Sigmoid colon (tissue), 4 donors: ENCODE results near the gene HSD17B8.

ENCODE experiments used
- POLR2A ChIP-seq, 2 donors: fragments of 450-650 bp; IDR thresholded peaks; one replicate each; pipeline ENCODE4 v1.6.1; 2016; ENCODE audit warnings: antibody characterized with exemption in 2 of 2, mild to moderate bottlenecking in 2 of 2, moderate library complexity in 2 of 2
- POLR2AphosphoS5 ChIP-seq, 4 donors: sonication (generic); formaldehyde crosslinking; IDR thresholded peaks; one replicate each; pipeline ENCODE4 v1.6.1; 2017; ENCODE audit warnings: antibody characterized with exemption in 4 of 4

GRCh38 chr6:33203443-33204164, 851 bp upstream of the HSD17B8 start:
- TF ChIP-seq POLR2A (IDR thresholded peaks at IDR 0.05) (no peak), POLR2AphosphoS5 (IDR thresholded peaks at IDR 0.05) (no peak)
